ENCODE results near the gene THBS2.
"Not testable (repeated sequence)": the region's sequence is repeated elsewhere in the genome, so short reads cannot be mapped to it uniquely, and the experiment has no call there.

The THBS2 gene

GRCh38 chr6:169266746-169267591 lies 13.3 kb upstream of the THBS2 start:
- H3K4me3 ChIP-seq, result no peak overlapping the region
- H3K27ac ChIP-seq, result peak overlapping the region in 1 of 2 donors; percentile 45
- no peak for TF ChIP-seq CTCF (IDR thresholded peaks at IDR 0.05)
- no peak for DNase-seq (ENCODE audit: low spot score)

- no peak overlapping the region for H3K4me3 ChIP-seq
- no peak for DNase-seq (ENCODE audit: low spot score)
- H3K27ac ChIP-seq, result no peak overlapping the region
- no peak for TF ChIP-seq CTCF (IDR thresholded peaks at IDR 0.05)
Observed at GRCh38 chr6:169266261-169266660, 12.6 kb upstream of the THBS2 start.

- no peak for TF ChIP-seq CTCF (IDR thresholded peaks at IDR 0.05)
- no peak for DNase-seq (ENCODE audit: low spot score)
- H3K27ac ChIP-seq, result no peak overlapping the region
- no peak overlapping the region for H3K4me3 ChIP-seq
Observed at GRCh38 chr6:169265486-169266131, 12.0 kb upstream of the THBS2 start.

- no peak overlapping the region for H3K4me3 ChIP-seq
- H3K27ac ChIP-seq, result no peak overlapping the region
- no peak for DNase-seq (ENCODE audit: low spot score)
- TF ChIP-seq CTCF (IDR thresholded peaks at IDR 0.05), result no peak
Observed at GRCh38 chr6:169263836-169264608, 10.4 kb upstream of the THBS2 start.

GRCh38 chr6:169263374-169263773 lies 9.7 kb upstream of the THBS2 start:
- H3K27ac ChIP-seq, result no peak overlapping the region
- TF ChIP-seq CTCF (IDR thresholded peaks at IDR 0.05), result no peak

GRCh38 chr6:169262602-169263001 lies 9.0 kb upstream of the THBS2 start:
- H3K27ac ChIP-seq; DNase-seq (ENCODE audit: low spot score); H3K4me3 ChIP-seq: not testable (repeated sequence)

More at GRCh38 chr6:169263374-169263773, 9.7 kb upstream of the THBS2 start:
- H3K4me3 ChIP-seq, result no peak overlapping the region
- DNase-seq (ENCODE audit: low spot score), result no peak

GRCh38 chr6:169256518-169256917 lies 2.9 kb upstream of the THBS2 start:
- H3K4me3 ChIP-seq, result no peak overlapping the region
- TF ChIP-seq CTCF (IDR thresholded peaks at IDR 0.05), result no peak
- DNase-seq (ENCODE audit: low spot score), result no peak
- no peak overlapping the region for H3K27ac ChIP-seq

All from coronary artery (tissue), 2 donors.